Activated CD8-positive, alpha-beta T cell treated with anti-CD3 and anti-CD28 coated beads, Interleukin-2, amount 10 ng/mL, durations not matched to agents 7 days and 5 days (primary cell): ENCODE measurements around the gene FERMT3. TPM values are rescaled to one million over a fixed set of nuclear protein-coding genes. Genes with fewer than 3 reads are reported as not detected.

ENCODE experiments used
- ATAC-seq: fragments of 150-1000 bp; cut with Tn5 transposase; one replicate; pipeline ENCODE4 v1.10.0; 2021; ENCODE audit warnings: moderate library complexity
- CTCF ChIA-PET: fragments of 350-600 bp; sonication (Branson Sonifier 250); formaldehyde crosslinking; loops from one replicate; lab custom pipeline; 2021; ENCODE audit warnings: antibody characterized with exemption; lab: Charles Lee
- POLR2A ChIA-PET: fragments of 350-600 bp; sonication (Branson Sonifier 250); formaldehyde crosslinking; loops from one replicate; lab custom pipeline; 2021; ENCODE audit warnings: antibody characterized with exemption; lab: Charles Lee
- DNase-seq: peaks from one replicate; pipeline ENCODE4 v3.0.0-alpha.2; 2020
- H3K27ac Mint-ChIP-seq: one replicate; pipeline ENCODE4 v1.8.0; 2021; ENCODE audit warnings: mild to moderate bottlenecking, mixed read lengths
- H3K27me3 Mint-ChIP-seq: one replicate; pipeline ENCODE4 v1.8.0; 2021; ENCODE audit warnings: low read depth, mixed read lengths
- H3K36me3 Mint-ChIP-seq: one replicate; pipeline ENCODE4 v1.8.0; 2021; ENCODE audit warnings: low read depth, mixed read lengths
- H3K4me1 Mint-ChIP-seq: one replicate; pipeline ENCODE4 v1.8.0; 2021; ENCODE audit warnings: low read depth, mixed read lengths
- H3K4me3 Mint-ChIP-seq: one replicate; pipeline ENCODE4 v1.8.0; 2021; ENCODE audit warnings: mild to moderate bottlenecking, mixed read lengths
- H3K9me3 Mint-ChIP-seq: one replicate; pipeline ENCODE4 v1.8.0; 2022; ENCODE audit warnings: mixed read lengths; ENCODE audit not compliant: insufficient read depth
- total RNA-seq, 2 experiments: library from RNA; stranded (reverse); gene quantifications; one replicate each; pipeline ENCODE4 v1.2.3, GENCODE V29; 2021

The FERMT3 gene
- total RNA-seq, 2 experiments from 2014 or later = 261 to 281 TPM

DNA sequence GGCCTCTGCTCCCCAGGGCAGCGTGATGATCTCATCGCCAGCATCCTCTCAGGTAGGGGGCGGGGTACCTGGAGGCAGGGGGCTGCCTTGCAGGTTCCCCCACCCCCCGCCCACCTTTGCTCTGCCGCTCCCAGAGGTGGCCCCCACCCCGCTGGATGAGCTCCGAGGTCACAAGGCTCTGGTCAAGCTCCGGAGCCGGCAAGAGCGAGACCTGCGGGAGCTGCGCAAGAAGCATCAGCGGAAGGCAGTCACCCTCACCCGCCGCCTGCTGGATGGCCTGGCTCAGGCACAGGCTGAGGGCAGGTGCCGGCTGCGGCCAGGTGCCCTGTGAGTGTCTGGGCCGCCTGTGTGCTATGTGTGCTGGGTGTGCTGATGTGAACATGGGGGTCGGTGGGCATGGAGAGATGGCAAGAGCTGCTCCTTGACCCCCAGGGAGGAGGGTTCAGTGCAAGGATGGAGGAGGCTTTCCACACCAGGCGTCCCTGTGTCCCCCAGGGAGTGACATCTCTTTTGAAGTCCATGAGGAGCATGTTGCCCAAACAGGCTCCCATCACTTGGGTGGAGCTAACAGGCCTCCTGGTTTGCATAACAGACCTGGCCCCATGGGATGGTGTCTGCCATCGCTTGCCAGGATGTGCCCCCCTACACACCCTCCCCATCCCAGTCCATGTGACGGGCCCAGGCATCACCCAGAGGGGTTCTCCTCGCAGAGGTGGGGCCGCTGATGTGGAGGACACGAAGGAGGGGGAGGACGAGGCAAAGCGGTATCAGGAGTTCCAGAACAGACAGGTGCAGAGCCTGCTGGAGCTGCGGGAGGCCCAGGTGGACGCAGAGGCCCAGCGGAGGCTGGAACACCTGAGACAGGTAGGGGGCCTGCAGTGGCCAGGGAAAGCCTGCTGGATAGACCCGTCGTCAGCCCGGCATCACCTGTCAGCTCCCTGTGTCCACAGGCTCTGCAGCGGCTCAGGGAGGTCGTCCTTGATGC is 58.9 kb downstream of the FERMT3 start:
- ChIA-PET POLR2A (interaction anchor here (0.6 to 2.4 kb wide), 4 partner anchors 13 to 43 kb away, joined by 3 to 7 read pairs (median 4); partner anchors contain the start of genes GPR137 and PLCB3), CTCF (interaction anchor here (9.5 to 15.6 kb wide), 2 partner anchors 14 to 37 kb away, joined by 63 to 148 read pairs; partner anchors contain the start of genes CATSPERZ, ESRRA and PLCB3)
- Mint-ChIP-seq H3K27ac (no peak overlapping the region), H3K36me3 (peaks cover 27% of the 10 kb centered on the region), H3K9me3 (no peaks in the 10 kb centered on the region), H3K4me1 (peaks cover 23% of the 10 kb centered on the region), H3K27me3 (no peaks in the 10 kb centered on the region), H3K4me3 (no peak overlapping the region)
- ATAC-seq = no peak
- no peak for DNase-seq

DNA sequence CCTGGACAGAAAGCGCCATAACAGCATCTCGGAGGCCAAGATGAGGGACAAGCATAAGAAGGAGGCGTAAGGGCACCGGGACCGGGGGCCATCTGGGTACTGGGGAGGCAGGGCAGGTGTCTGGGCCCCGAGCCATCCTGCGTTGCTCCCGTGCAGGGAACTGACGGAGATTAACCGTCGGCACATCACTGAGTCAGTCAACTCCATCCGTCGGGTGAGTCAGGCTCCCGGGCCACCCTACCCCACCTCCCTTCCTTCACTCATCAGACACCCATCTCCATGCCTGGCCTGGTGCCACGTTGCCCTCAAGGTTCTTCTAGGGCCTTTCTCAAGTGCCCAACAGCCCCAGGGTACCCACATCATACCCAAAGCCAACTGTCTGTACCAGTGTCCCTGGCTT is 59.8 kb downstream of the FERMT3 start:
- H3K27ac Mint-ChIP-seq = no peak overlapping the region
- ChIA-PET POLR2A (no interaction called here), CTCF (interaction anchor here (9.5 to 15.6 kb wide), 2 partner anchors 15 to 37 kb away, joined by 63 to 148 read pairs; partner anchors contain the start of genes CATSPERZ, ESRRA and PLCB3)
- no peak for ATAC-seq
- H3K36me3 Mint-ChIP-seq = peaks cover 27% of the 10 kb centered on the region
- H3K4me3 Mint-ChIP-seq = no peak overlapping the region
- no peaks in the 10 kb centered on the region for H3K27me3 Mint-ChIP-seq
- DNase-seq = no peak
- H3K4me1 Mint-ChIP-seq = peaks cover 24% of the 10 kb centered on the region
- H3K9me3 Mint-ChIP-seq = no peaks in the 10 kb centered on the region

DNA sequence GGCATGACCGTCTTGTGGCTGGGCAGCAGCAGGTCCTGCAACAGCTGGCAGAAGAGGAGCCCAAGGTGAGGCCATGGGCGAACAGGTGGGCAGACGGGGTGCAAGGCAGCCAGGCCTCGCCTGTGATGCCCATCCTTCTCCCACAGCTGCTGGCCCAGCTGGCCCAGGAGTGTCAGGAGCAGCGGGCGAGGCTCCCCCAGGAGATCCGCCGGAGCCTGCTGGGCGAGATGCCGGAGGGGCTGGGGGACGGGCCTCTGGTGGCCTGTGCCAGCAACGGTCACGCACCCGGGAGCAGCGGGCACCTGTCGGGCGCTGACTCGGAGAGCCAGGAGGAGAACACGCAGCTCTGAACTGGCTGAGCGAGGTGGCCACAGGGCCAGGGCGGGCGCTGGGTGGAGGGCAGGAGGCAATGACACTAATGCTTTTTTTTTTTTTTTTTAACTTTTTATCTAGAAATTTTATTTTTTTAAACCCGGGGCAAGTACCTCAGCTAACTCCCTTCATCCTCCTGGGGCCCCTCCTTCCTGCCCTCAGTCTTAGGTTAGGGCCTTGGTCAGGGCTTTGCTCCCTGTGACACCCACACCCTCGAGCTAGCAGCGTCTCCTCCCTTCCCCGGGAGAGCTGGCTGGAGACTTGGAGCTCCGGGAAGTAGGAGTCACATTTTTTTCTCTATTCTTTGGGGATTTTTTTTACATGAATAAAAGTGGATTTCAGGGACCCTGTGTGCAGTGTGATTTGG is 60.9 kb downstream of the FERMT3 start:
- ChIA-PET CTCF (interaction anchor here (1.0 to 15.6 kb wide), 7 partner anchors 16 to 70 kb away, joined by 3 to 148 read pairs (median 5); partner anchors contain the start of genes CATSPERZ, ESRRA, FERMT3 and PLCB3), POLR2A (interaction anchor here (0.6 to 5.6 kb wide), 4 partner anchors 16 to 61 kb away, joined by 3 to 79 read pairs (median 10); partner anchors contain the start of genes BAD, FERMT3, GPR137 and PLCB3)

GRCh38 chr11:64268025-64268892 is 61.7 kb downstream of the FERMT3 start:
- peak overlapping the region; percentile 97 for H3K27ac Mint-ChIP-seq
- H3K27me3 Mint-ChIP-seq = no peaks in the 10 kb centered on the region
- ATAC-seq (no peak), DNase-seq (no peak)
- peaks cover 23% of the 10 kb centered on the region for H3K36me3 Mint-ChIP-seq
- ChIA-PET POLR2A (interaction anchor here (0.6 to 5.6 kb wide), 16 partner anchors 9 to 82 kb away, joined by 3 to 79 read pairs (median 6); partner anchors contain the start of genes BAD, CCDC88B, ESRRA and FERMT3), CTCF (interaction anchor here (1.0 to 15.6 kb wide), 12 partner anchors 12 to 71 kb away, joined by 3 to 148 read pairs (median 4); partner anchors contain the start of genes CATSPERZ, ESRRA, FERMT3 and PLCB3)
- peaks cover 34% of the 10 kb centered on the region for H3K4me1 Mint-ChIP-seq
- peak overlapping the region; percentile 93 for H3K4me3 Mint-ChIP-seq
- H3K9me3 Mint-ChIP-seq = no peaks in the 10 kb centered on the region

More for the DNA sequence above, 60.9 kb downstream of the FERMT3 start:
- Mint-ChIP-seq H3K4me1 (peaks cover 32% of the 10 kb centered on the region), H3K9me3 (no peaks in the 10 kb centered on the region), H3K4me3 (no peak overlapping the region), H3K27me3 (no peaks in the 10 kb centered on the region), H3K36me3 (peaks cover 25% of the 10 kb centered on the region), H3K27ac (peak overlapping the region; percentile 97)
- no peak for ATAC-seq
- DNase-seq = no peak

DNA sequence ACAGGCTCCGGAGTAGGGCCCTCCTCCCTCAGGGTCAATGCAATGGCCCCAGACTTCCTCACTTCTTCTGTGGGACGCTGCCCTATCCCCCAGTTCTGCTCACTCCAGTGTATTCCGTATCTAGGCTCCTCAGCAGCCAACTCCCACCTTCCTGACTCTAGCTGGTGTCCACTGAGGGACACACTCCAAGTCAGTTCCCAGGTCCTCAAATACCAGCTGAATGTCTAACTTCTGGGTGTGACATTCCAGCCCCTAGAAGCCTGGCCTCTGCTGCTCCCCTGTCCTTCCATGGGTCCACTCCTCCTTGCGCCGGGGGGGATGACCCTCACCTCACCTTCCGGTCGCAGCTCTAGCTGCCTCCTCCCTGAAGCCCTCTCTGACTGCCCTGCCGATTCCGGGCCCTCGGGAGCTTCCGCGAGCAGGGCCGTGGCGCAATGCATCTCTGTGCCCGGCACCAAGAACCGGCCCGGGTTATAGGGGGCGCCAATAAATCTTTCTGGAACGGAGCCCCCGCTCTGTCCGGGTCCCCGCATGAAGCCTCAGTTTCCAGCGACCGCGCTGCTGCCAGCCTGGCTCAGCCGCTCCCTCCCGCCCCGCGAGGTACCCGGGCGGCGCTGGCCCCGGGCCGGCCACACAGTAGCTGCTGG is 62.5 kb downstream of the FERMT3 start:
- peak overlapping the region; percentile 97 for H3K27ac Mint-ChIP-seq
- DNase-seq = peak; percentile 71
- H3K4me3 Mint-ChIP-seq = peak overlapping the region; percentile 93
- H3K36me3 Mint-ChIP-seq = peaks cover 26% of the 10 kb centered on the region
- peak; percentile 13 for ATAC-seq
- no peaks in the 10 kb centered on the region for H3K9me3 Mint-ChIP-seq
- no peaks in the 10 kb centered on the region for H3K27me3 Mint-ChIP-seq
- POLR2A ChIA-PET = interaction anchor here (0.8 to 5.6 kb wide), 17 partner anchors 9 to 83 kb away, joined by 3 to 79 read pairs (median 7); partner anchors contain the start of genes BAD, CCDC88B, ESRRA and FERMT3
- CTCF ChIA-PET = interaction anchor here (1.0 to 15.6 kb wide), 11 partner anchors 13 to 71 kb away, joined by 3 to 148 read pairs (median 4); partner anchors contain the start of genes CATSPERZ, ESRRA, FERMT3 and PLCB3
- H3K4me1 Mint-ChIP-seq = peaks cover 34% of the 10 kb centered on the region

DNA sequence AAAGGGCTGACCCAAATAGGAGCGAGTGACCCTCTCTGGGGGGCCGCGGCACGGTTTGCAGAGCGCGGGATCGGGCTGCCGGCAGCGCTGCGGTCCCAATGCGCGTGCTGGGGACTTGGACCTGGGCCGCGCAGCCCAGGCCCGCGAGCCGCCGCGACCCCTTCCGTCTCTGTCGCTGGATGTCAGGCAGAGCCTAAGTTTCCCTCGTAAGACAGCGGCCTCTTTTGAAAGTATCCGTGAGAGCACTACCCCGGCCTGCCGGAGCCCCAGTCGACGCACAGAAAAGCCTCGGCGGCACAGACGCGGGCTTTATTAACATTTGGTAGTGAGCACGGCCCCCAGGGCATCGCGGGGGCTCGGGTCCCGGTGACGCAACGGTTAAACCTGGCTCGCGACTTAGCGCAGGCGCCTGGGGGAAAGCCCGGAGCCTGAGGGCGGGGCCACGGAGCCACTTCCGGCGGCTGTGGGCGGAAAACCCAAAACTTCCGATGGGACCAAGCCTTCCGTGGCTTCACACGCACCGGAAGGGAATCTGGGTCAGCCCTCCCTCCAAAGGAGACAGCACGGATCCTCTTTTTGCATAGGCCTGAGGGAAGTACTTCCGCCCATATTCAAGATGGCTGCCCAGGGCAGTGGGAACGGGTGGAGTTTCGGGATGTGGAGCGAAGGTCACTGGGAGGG is 63.2 kb downstream of the FERMT3 start:
- no peaks in the 10 kb centered on the region for H3K27me3 Mint-ChIP-seq
- peaks cover 34% of the 10 kb centered on the region for H3K4me1 Mint-ChIP-seq
- no peaks in the 10 kb centered on the region for H3K9me3 Mint-ChIP-seq
- ChIA-PET CTCF (interaction anchor here (1.0 to 15.6 kb wide), 12 partner anchors 12 to 71 kb away, joined by 3 to 148 read pairs (median 4); partner anchors contain the start of genes CATSPERZ, CCDC88B, ESRRA and FERMT3), POLR2A (interaction anchor here (0.5 to 5.6 kb wide), 18 partner anchors 8 to 301 kb away, joined by 3 to 79 read pairs (median 6); partner anchors contain the start of genes BAD, CCDC88B, ESRRA and FERMT3)
- ATAC-seq = peak; percentile 74
- peak overlapping the region; percentile 93 for H3K4me3 Mint-ChIP-seq
- peak; percentile 97 for DNase-seq
- H3K36me3 Mint-ChIP-seq = peaks cover 24% of the 10 kb centered on the region
- H3K27ac Mint-ChIP-seq = peak overlapping the region; percentile 97

Other genes starting within 250 kb of the FERMT3 start
- gene COX8A, start 232.1 kb upstream of the FERMT3 start, total RNA-seq = 100 to 1,000 TPM; 528 to 569 TPM
- 100 to 1,000 TPM in 1 of 2 experiments, 10 to 100 TPM in 1; 93.7 to 102 TPM for gene OTUB1, start 220.3 kb upstream of the FERMT3 start, total RNA-seq
- not detected for gene FLRT1, start 170.8 kb upstream of the FERMT3 start, total RNA-seq
- 10 to 100 TPM; 14.4 to 14.6 TPM for gene MACROD1, start 40.6 kb upstream of the FERMT3 start, total RNA-seq
- 100 to 1,000 TPM; 335 to 340 TPM for gene STIP1, start 20.6 kb upstream of the FERMT3 start, total RNA-seq
- 10 to 100 TPM; 37.8 to 44.8 TPM for gene TRPT1, start 19.5 kb downstream of the FERMT3 start, total RNA-seq
- 10 to 100 TPM; 86.7 to 91.6 TPM for gene NUDT22, start 19.6 kb downstream of the FERMT3 start, total RNA-seq
- 10 to 100 TPM; 38.0 to 41.3 TPM for gene DNAJC4, start 23.8 kb downstream of the FERMT3 start, total RNA-seq
- gene VEGFB, start 27.9 kb downstream of the FERMT3 start, total RNA-seq = 10 to 100 TPM; 81.5 to 87.8 TPM
- gene FKBP2, start 34.4 kb downstream of the FERMT3 start, total RNA-seq = 10 to 100 TPM; 26.9 to 33.0 TPM
- gene PPP1R14B, start 40.2 kb downstream of the FERMT3 start, total RNA-seq = 100 to 1,000 TPM; 178 to 197 TPM
- 10 to 100 TPM; 19.7 TPM for gene PLCB3, start 44.8 kb downstream of the FERMT3 start, total RNA-seq
- gene BAD, start 77.9 kb downstream of the FERMT3 start, total RNA-seq = 10 to 100 TPM; 38.3 to 43.9 TPM
- gene GPR137, start 79.1 kb downstream of the FERMT3 start, total RNA-seq = 10 to 100 TPM; 25.3 to 26.8 TPM
- not detected for gene KCNK4, start 84.6 kb downstream of the FERMT3 start, total RNA-seq
- not detected for gene CATSPERZ, start 93.6 kb downstream of the FERMT3 start, total RNA-seq
- gene ESRRA, start 98.8 kb downstream of the FERMT3 start, total RNA-seq = 10 to 100 TPM; 42.7 to 43.2 TPM
- 100 to 1,000 TPM; 154 to 165 TPM for gene TRMT112, start 110.8 kb downstream of the FERMT3 start, total RNA-seq
- gene PRDX5, start 111.4 kb downstream of the FERMT3 start, total RNA-seq = 100 to 1,000 TPM; 102 to 106 TPM
- gene CCDC88B, start 133.5 kb downstream of the FERMT3 start, total RNA-seq = 100 to 1,000 TPM; 127 TPM
- 10 to 100 TPM; 39.0 to 42.3 TPM for gene RPS6KA4, start 152.4 kb downstream of the FERMT3 start, total RNA-seq